Thoracic aorta (tissue), 2 donors: Measurements from ENCODE around the gene OPTC. TPM values are rescaled to one million over a fixed set of nuclear protein-coding genes. Genes with fewer than 3 reads are reported as not detected.
A peak's percentile ranks its signal among the peaks of the same experiment; 100 is the strongest.
"Not testable (repeated sequence)": the region's sequence is repeated elsewhere in the genome, so short reads cannot be mapped to it uniquely, and the experiment has no call there.

Experiments used
- ATAC-seq: fragments of 150-250 bp; one replicate; pipeline ENCODE4 v1.8.0; 2017; ENCODE audit warnings: low read depth; ENCODE audit not compliant: insufficient number of reproducible peaks, low FRiP score
- DNase-seq: peaks from one replicate; pipeline ENCODE4 v3.0.0-alpha.2; 2020; ENCODE audit warnings: low spot score
- H3K27ac ChIP-seq, 2 donors: fragments of 200-600 bp; sonication (generic); 1 replicate in 1 of 2; 2 replicates in 1 of 2; pipeline ENCODE4 v1.5.1; 2016; ENCODE audit warnings: mild to moderate bottlenecking in 2 of 2, moderate library complexity in 2 of 2
- H3K27me3 ChIP-seq: fragments of 200-600 bp; sonication (generic); replicated peaks from 2 replicates; pipeline ENCODE4 v1.6.0; 2016; ENCODE audit warnings: mild to moderate bottlenecking; ENCODE audit not compliant: insufficient read depth
- H3K36me3 ChIP-seq: fragments of 200-600 bp; sonication (generic); one replicate; pipeline ENCODE4 v1.5.1; 2016
- H3K4me1 ChIP-seq, 2 donors: fragments of 200-600 bp; sonication (generic); 1 replicate in 1 of 2; 2 replicates in 1 of 2; pipeline versions ENCODE4 v1.5.1 to v1.6.0; 2016; ENCODE audit warnings: low read depth in 2 of 2, mild to moderate bottlenecking in 1 of 2; ENCODE audit not compliant: control insufficient read depth in 1 of 2
- H3K4me3 ChIP-seq: fragments of 200-600 bp; sonication (generic); 2 replicates; pipeline ENCODE4 v1.5.1; 2016; ENCODE audit warnings: mild to moderate bottlenecking
- H3K9me3 ChIP-seq: fragments of 200-600 bp; sonication (generic); 2 replicates; pipeline ENCODE4 v1.5.1; 2016
- total RNA-seq, 2 donors: library from RNA; depleted of rRNA; stranded (reverse); fragments of >200 nt; gene quantifications; one replicate each; pipeline versions ENCODE4 v1.1.0 to v1.2.3, GENCODE V29; 2016
- TF ChIP-seq, protein P1 (sequence below): fragments of 200-600 bp; sonication (generic); IDR thresholded peaks from one replicate; pipeline ENCODE4 v1.5.1; 2019; ENCODE audit warnings: antibody characterized with exemption

Gene OPTC
- total RNA-seq, 2 donors from 2014 or later = not detected

DNA sequence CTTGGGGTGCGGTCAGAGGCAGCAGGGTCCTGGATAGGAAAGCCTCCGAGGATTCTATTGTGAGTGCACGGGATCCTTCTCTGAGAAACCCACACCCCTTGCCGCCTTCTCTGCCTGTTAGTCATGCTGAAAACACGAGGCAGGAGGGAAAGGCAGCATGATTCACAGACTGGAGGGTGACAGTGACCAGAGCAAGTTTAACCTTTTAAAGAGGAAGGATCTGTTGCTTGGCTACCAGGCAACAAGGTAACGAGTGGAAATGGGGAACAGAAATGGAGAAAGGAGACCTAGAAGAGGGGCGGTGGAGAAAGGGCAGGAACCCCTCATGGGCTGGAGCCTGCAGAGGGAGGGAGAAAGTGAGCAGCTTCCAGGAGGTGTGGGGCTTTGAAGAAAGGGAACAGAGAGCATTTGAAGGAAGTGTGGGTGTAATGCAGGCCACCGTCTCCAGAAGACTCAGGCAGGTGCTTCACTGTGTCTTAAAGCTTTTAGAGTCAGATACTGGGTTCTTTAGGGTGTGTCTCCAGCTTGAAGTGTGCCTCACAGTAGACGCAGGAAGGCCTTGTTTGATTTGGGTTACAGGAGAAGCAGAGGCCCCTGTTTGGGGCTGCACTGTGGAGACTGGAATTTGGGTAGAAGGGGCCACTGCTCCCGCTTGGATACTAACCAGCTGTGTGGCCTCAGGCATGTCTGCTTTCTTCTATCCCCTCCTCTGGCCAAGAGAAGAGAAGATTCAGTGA, 19.1 kb downstream of the OPTC start:
- Histone ChIP-seq H3K9me3 (no peaks in the 10 kb centered on the region), H3K4me3 (peak overlapping the region; percentile 7), H3K4me1 (peaks cover 14 to 30% of the 10 kb centered on the region in 2 donors), H3K27ac (peak overlapping the region in 1 of 2 donors; percentile 46), H3K27me3 (no peaks in the 10 kb centered on the region), H3K36me3 (no peaks in the 10 kb centered on the region)
- peak; percentile 77 for ATAC-seq
- peak; percentile 41 for DNase-seq
- TF ChIP-seq, protein P1, sequence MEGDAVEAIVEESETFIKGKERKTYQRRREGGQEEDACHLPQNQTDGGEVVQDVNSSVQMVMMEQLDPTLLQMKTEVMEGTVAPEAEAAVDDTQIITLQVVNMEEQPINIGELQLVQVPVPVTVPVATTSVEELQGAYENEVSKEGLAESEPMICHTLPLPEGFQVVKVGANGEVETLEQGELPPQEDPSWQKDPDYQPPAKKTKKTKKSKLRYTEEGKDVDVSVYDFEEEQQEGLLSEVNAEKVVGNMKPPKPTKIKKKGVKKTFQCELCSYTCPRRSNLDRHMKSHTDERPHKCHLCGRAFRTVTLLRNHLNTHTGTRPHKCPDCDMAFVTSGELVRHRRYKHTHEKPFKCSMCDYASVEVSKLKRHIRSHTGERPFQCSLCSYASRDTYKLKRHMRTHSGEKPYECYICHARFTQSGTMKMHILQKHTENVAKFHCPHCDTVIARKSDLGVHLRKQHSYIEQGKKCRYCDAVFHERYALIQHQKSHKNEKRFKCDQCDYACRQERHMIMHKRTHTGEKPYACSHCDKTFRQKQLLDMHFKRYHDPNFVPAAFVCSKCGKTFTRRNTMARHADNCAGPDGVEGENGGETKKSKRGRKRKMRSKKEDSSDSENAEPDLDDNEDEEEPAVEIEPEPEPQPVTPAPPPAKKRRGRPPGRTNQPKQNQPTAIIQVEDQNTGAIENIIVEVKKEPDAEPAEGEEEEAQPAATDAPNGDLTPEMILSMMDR = no peak

GRCh38 chr1:203513585-203514031, 19.7 kb downstream of the OPTC start:
- Histone ChIP-seq H3K4me3 (no peak overlapping the region), H3K4me1 (peaks cover 14 to 26% of the 10 kb centered on the region in 2 donors), H3K36me3 (no peaks in the 10 kb centered on the region), H3K27me3 (no peaks in the 10 kb centered on the region), H3K27ac (no peak overlapping the region), H3K9me3 (no peaks in the 10 kb centered on the region)
- TF ChIP-seq, protein P1 = no peak
- ATAC-seq (no peak), DNase-seq (no peak)

DNA sequence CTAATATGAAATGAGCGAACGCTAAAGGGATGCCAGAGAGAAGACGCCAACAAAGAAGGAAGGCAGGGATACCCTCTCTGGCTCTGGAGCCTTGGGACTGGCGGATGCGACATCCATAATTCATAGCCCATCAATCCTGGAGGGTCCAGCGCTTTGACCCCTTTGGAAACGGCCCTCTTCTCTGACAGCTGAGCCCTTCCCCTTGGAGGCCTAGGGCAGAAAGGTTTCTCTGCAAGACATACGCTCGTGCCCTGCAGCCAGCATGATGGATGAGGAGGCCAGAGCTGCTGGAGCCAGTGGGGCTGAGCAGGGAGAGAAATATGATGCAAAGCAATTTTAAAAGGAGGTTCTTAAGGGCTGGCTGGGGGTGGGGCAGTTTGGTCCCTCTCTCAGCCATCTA, 22.2 kb downstream of the OPTC start:
- ATAC-seq (no peak), DNase-seq (no peak)
- Histone ChIP-seq H3K27me3 (no peaks in the 10 kb centered on the region), H3K36me3 (no peaks in the 10 kb centered on the region), H3K9me3 (no peaks in the 10 kb centered on the region), H3K4me1 (peaks cover 21 to 33% of the 10 kb centered on the region in 2 donors), H3K27ac (no peak overlapping the region), H3K4me3 (no peak overlapping the region)
- TF ChIP-seq, protein P1 = no peak

GRCh38 chr1:203516906-203517305, 23.0 kb downstream of the OPTC start:
- Histone ChIP-seq H3K27me3 (no peaks in the 10 kb centered on the region), H3K4me1 (peaks cover 22 to 40% of the 10 kb centered on the region in 2 donors), H3K36me3 (no peaks in the 10 kb centered on the region), H3K27ac (no peak overlapping the region), H3K9me3 (no peaks in the 10 kb centered on the region), H3K4me3 (no peak overlapping the region)
- ATAC-seq = no peak
- TF ChIP-seq, protein P1 = no peak
- no peak for DNase-seq

DNA sequence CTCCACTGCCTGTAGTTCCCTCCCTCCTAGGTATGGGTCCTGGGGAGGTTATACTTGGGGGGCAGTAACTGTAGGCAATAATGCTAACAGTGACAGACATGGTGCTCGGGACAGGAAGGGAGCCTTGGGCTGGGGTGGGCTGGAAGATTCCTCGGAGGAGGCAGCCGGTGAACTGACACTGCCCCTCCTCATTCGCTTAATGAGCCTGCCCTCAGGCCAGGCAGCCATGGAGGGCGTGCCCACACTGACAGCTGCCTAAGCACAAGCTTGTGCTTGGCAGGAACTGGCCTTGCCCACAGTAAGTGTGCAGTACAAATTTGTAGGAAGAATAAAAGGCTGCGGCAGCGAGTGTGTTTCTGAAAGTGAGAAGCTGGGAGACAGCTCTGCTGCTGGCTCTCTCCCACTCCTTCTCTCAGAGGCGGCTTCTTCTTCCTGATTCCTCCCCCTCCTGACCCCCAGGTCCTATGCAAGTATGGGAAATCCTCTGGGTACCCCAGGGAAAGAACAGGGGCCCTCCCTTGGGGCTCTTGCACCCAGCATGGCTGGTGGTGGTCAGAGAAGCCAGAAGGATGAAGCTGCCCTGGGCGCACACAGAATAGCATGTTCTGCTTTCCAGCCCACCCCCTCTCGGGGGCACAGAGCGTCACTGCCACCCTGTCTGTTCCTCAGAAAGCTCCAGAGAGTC, 23.6 kb downstream of the OPTC start:
- DNase-seq (no peak), ATAC-seq (no peak)
- H3K36me3 ChIP-seq = no peaks in the 10 kb centered on the region
- TF ChIP-seq, protein P1 = no peak
- no peak overlapping the region for H3K27ac ChIP-seq
- H3K9me3 ChIP-seq = no peaks in the 10 kb centered on the region
- peaks cover 19 to 43% of the 10 kb centered on the region in 2 donors for H3K4me1 ChIP-seq
- H3K4me3 ChIP-seq = no peak overlapping the region
- no peaks in the 10 kb centered on the region for H3K27me3 ChIP-seq

DNA sequence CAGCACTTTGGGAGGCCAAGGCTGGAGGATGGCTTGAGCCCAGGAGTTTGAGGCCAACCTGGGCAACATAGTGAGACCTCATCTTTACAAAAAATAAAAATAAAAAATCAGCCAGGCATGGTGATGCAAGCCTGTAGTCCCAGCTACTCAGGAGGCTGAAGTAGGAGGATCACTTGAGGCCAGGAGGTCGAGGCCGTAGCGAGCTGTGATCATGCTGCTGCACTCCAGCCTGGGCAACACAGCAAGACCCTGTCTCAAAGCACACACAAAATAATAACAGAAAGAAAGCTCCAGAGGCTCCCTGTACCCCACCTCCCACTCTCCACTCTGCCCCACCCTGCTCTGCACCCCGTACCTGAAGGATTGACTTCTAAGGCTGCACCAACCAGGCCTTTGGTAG, 24.2 kb downstream of the OPTC start:
- not testable (repeated sequence) for ATAC-seq, H3K36me3 ChIP-seq, H3K27me3 ChIP-seq, H3K4me3 ChIP-seq, H3K27ac ChIP-seq, DNase-seq, H3K9me3 ChIP-seq
- peaks cover 13 to 43% of the 10 kb centered on the region in 2 donors for H3K4me1 ChIP-seq
